Choroid plexus epithelial cell (primary cell): Measurements from ENCODE around the gene CACNB4.
"Not testable (repeated sequence)": the region's sequence is repeated elsewhere in the genome, so short reads cannot be mapped to it uniquely, and the experiment has no call there.

Experiments
- DNase-seq: peaks from one replicate; pipeline ENCODE4 v3.0.0-alpha.2; 2010; ENCODE audit warnings: low read depth
- H3K4me3 ChIP-seq: 2 replicates; pipeline ENCODE4 v1.5.1; 2011; ENCODE audit warnings: low read depth, mild to moderate bottlenecking, control low read depth, low read length, moderate library complexity
- CTCF ChIP-seq: conservative IDR thresholded peaks from 2 replicates; pipeline ENCODE4 v1.5.1; 2011; ENCODE audit warnings: low read depth, mild to moderate bottlenecking, control low read depth, inconsistent platforms, low read length, moderate library complexity

The CACNB4 gene

GRCh38 chr2:151887164-151887563 lies 211.7 kb downstream of the CACNB4 start:
- no peak for DNase-seq
- no peak for TF ChIP-seq CTCF
- H3K4me3 ChIP-seq = no peak overlapping the region

GRCh38 chr2:151886241-151886640 lies 212.6 kb downstream of the CACNB4 start:
- TF ChIP-seq CTCF = no peak
- H3K4me3 ChIP-seq = no peak overlapping the region
- DNase-seq = no peak

GRCh38 chr2:151882786-151883445 lies 215.9 kb downstream of the CACNB4 start:
- TF ChIP-seq CTCF = no peak
- no peak for DNase-seq
- H3K4me3 ChIP-seq = no peak overlapping the region

- no peak for TF ChIP-seq CTCF
- no peak for DNase-seq
- no peak overlapping the region for H3K4me3 ChIP-seq
These were observed 217.5 kb downstream of the CACNB4 start for GRCh38 chr2:151881342-151881741.

GRCh38 chr2:151880586-151880985 lies 218.3 kb downstream of the CACNB4 start:
- H3K4me3 ChIP-seq = no peak overlapping the region
- no peak for TF ChIP-seq CTCF
- DNase-seq = no peak

- no peak for TF ChIP-seq CTCF
- DNase-seq = peak; percentile 30
- no peak overlapping the region for H3K4me3 ChIP-seq
These were observed 219.9 kb downstream of the CACNB4 start for GRCh38 chr2:151878655-151879563.

GRCh38 chr2:151878204-151878603 lies 220.6 kb downstream of the CACNB4 start:
- no peak for TF ChIP-seq CTCF
- no peak overlapping the region for H3K4me3 ChIP-seq
- no peak for DNase-seq

- not testable (repeated sequence) for DNase-seq, H3K4me3 ChIP-seq
These were observed 223.2 kb downstream of the CACNB4 start for GRCh38 chr2:151875631-151876030.
